SK-N-SH (cell line): Measurements from ENCODE around the gene TMEM131L. TPM values are rescaled to one million over a fixed set of nuclear protein-coding genes. Genes with fewer than 3 reads are reported as not detected.

ENCODE experiments used
- CTCF ChIA-PET: fragments of 300-600, 350-600 bp; formaldehyde crosslinking; extraction: SDS; loops from one replicate; lab custom pipeline; 2021; lab: Yijun Ruan, JAX
- POLR2A ChIA-PET: fragments of 350-600 bp; sonication (Branson Sonifier 250); formaldehyde crosslinking; extraction: SDS; loops from one replicate; lab custom pipeline; 2020; ENCODE audit warnings: antibody characterized with exemption, inconsistent platforms; lab: Yijun Ruan, JAX
- DNase-seq: peaks from one replicate; pipeline ENCODE4 v3.0.0; 2012
- H2AFZ ChIP-seq: fragments of 200-600 bp; sonication (generic); 2 replicates; pipeline ENCODE4 v1.8.1; 2016; ENCODE audit warnings: antibody characterized with exemption, mild to moderate bottlenecking, low read depth
- H3F3A ChIP-seq: fragments of 200-600 bp; sonication (generic); replicated peaks from 2 replicates; pipeline ENCODE3; 2016; ENCODE audit warnings: antibody characterized with exemption, mild to moderate bottlenecking; ENCODE audit not compliant: insufficient read depth
- H3K27ac ChIP-seq, 2 experiments: fragments of 200-500 bp in 1 of 2; fragments of 200-600 bp in 1 of 2; sonication (Bioruptor generic) in 1 of 2; sonication (generic), shearing (Covaris generic) in 1 of 2; 2 replicates each; pipeline versions ENCODE4 v1.5.1 to v1.6.1; 2014 to 2016; ENCODE audit warnings: low read depth in 2 of 2, inconsistent platforms in 1 of 2, low read length in 1 of 2, mild to moderate bottlenecking in 1 of 2, mixed read lengths in 1 of 2
- H3K27me3 ChIP-seq: fragments of 200-600 bp; sonication (generic), shearing (Covaris generic); 2 replicates; pipeline ENCODE4 v1.6.1; 2016; ENCODE audit warnings: mixed run types; ENCODE audit not compliant: insufficient read depth
- H3K36me3 ChIP-seq, 2 experiments: fragments of 200-500 bp in 1 of 2; fragments of 200-600 bp in 1 of 2; sonication (Bioruptor generic) in 1 of 2; sonication (generic) in 1 of 2; replicated peaks in 1 of 2; 2 replicates each; pipeline versions ENCODE3 to v1.5.1; 2014 to 2016; ENCODE audit warnings: low read length in 1 of 2, mild to moderate bottlenecking in 1 of 2; ENCODE audit not compliant: insufficient read depth in 2 of 2, control insufficient read depth in 1 of 2
- H3K4me1 ChIP-seq, 2 experiments: fragments of 200-500 bp in 1 of 2; fragments of 200-600 bp in 1 of 2; sonication (Bioruptor generic) in 1 of 2; sonication (generic), shearing (Covaris generic) in 1 of 2; 2 replicates each; pipeline versions ENCODE4 v1.5.1 to v1.6.1; 2014 to 2016; ENCODE audit warnings: low read depth in 1 of 2, low read length in 1 of 2, mixed run types in 1 of 2; ENCODE audit not compliant: insufficient read depth in 2 of 2, control insufficient read depth in 1 of 2
- H3K4me2 ChIP-seq: fragments of 200-600 bp; sonication (generic), shearing (Covaris generic); 2 replicates; pipeline ENCODE4 v1.6.1; 2017; ENCODE audit warnings: mixed run types
- H3K4me3 ChIP-seq, 2 experiments: fragments of 200-500 bp in 1 of 2; fragments of 200-600 bp in 1 of 2; sonication (Bioruptor generic) in 1 of 2; sonication (generic), shearing (Covaris generic) in 1 of 2; 2 replicates each; pipeline versions ENCODE4 v1.5.1 to v1.8.1; 2014 to 2016; ENCODE audit warnings: low read depth in 2 of 2, inconsistent platforms in 1 of 2, low read length in 1 of 2, mild to moderate bottlenecking in 1 of 2, mixed read lengths in 1 of 2, moderate library complexity in 1 of 2
- H3K79me2 ChIP-seq: fragments of 200-600 bp; sonication (generic); 2 replicates; pipeline ENCODE4 v1.8.1; 2017; ENCODE audit warnings: mild to moderate bottlenecking; ENCODE audit not compliant: insufficient read depth
- H3K9ac ChIP-seq: fragments of 200-600 bp; sonication (generic); 2 replicates; pipeline ENCODE4 v1.6.1; 2017; ENCODE audit warnings: mixed run types
- H3K9me2 ChIP-seq: fragments of 200-600 bp; sonication (generic); 2 replicates; pipeline ENCODE4 v1.6.1; 2017; ENCODE audit warnings: mixed run types
- H3K9me3 ChIP-seq: fragments of 200-600 bp; sonication (generic); 2 replicates; pipeline ENCODE4 v1.6.1; 2017; ENCODE audit warnings: mixed run types, mild to moderate bottlenecking, moderate library complexity
- H4K20me1 ChIP-seq: fragments of 200-600 bp; sonication (generic); 2 replicates; pipeline ENCODE4 v1.6.1; 2017; ENCODE audit warnings: mild to moderate bottlenecking, mixed run types; ENCODE audit not compliant: insufficient read depth
- CHD2 ChIP-seq: fragments of 150-350 bp; IDR thresholded peaks from 2 replicates; pipeline ENCODE4 v1.6.1; 2018; ENCODE audit warnings: low read length; ENCODE audit not compliant: partially characterized antibody
- EP300 ChIP-seq, 2 experiments: IDR thresholded peaks; 2 replicates each; pipeline versions ENCODE4 v1.4.0 to v1.6.1; 2012; ENCODE audit warnings: borderline replicate concordance in 1 of 2, low read depth in 1 of 2, low read length in 1 of 2
- EZH2phosphoT487 ChIP-seq: fragments of 200-600 bp; sonication (generic); IDR thresholded peaks from 2 replicates; pipeline ENCODE4 v1.6.1; 2017; ENCODE audit warnings: low read depth, mixed run types, mild to moderate bottlenecking, antibody characterized with exemption, moderate library complexity, borderline replicate concordance
- FOSL2 ChIP-seq: IDR thresholded peaks from 2 replicates; pipeline ENCODE4 v1.4.0; 2012; ENCODE audit warnings: low read depth, mild to moderate bottlenecking, moderate library complexity, borderline replicate concordance
- FOXJ3 ChIP-seq: sonication (generic); formaldehyde crosslinking; IDR thresholded peaks from 2 replicates; pipeline ENCODE4 v1.5.1; 2020; ENCODE audit warnings: mild to moderate bottlenecking, missing genetic modification reagents
- FOXM1 ChIP-seq: IDR thresholded peaks from 2 replicates; pipeline ENCODE4 v1.4.0; 2012; ENCODE audit warnings: low read depth, mild to moderate bottlenecking
- GABPA ChIP-seq: IDR thresholded peaks from 2 replicates; pipeline ENCODE4 v1.4.0; 2012; ENCODE audit warnings: low read depth, mild to moderate bottlenecking
- GATA2 ChIP-seq: sonication (generic); formaldehyde crosslinking; IDR thresholded peaks from 2 replicates; pipeline ENCODE4 v1.5.0; 2020; ENCODE audit warnings: mild to moderate bottlenecking, missing genetic modification reagents
- JUND ChIP-seq: IDR thresholded peaks from 2 replicates; pipeline ENCODE4 v1.4.0; 2012
- MAX ChIP-seq: IDR thresholded peaks from 2 replicates; pipeline ENCODE4 v1.4.0; 2012; ENCODE audit warnings: low read depth
- MEF2A ChIP-seq: IDR thresholded peaks from 2 replicates; pipeline ENCODE4 v1.4.0; 2012; ENCODE audit warnings: low read depth, borderline replicate concordance
- MXI1 ChIP-seq: IDR thresholded peaks from 2 replicates; pipeline ENCODE4 v1.6.1; 2012; ENCODE audit warnings: mild to moderate bottlenecking, low read depth, low read length, improper control_type of control experiment
- NRF1 ChIP-seq: IDR thresholded peaks from 2 replicates; pipeline ENCODE4 v1.6.1; 2012; ENCODE audit warnings: low read depth, mild to moderate bottlenecking, low read length
- PBX3 ChIP-seq: IDR thresholded peaks from 2 replicates; pipeline ENCODE4; 2012
- RAD21 ChIP-seq: IDR thresholded peaks from 2 replicates; pipeline ENCODE4 v1.6.1; 2012; ENCODE audit warnings: mild to moderate bottlenecking, low read length
- REST ChIP-seq: IDR thresholded peaks from 2 replicates; pipeline ENCODE4 v1.6.1; 2012; ENCODE audit warnings: mild to moderate bottlenecking, low read depth, low read length, moderate library complexity
- TCF12 ChIP-seq: IDR thresholded peaks from 2 replicates; pipeline ENCODE4 v1.4.0; 2012
- TEAD4 ChIP-seq: IDR thresholded peaks from 2 replicates; pipeline ENCODE4 v1.4.0; 2012; ENCODE audit warnings: mild to moderate bottlenecking, borderline replicate concordance; ENCODE audit not compliant: insufficient read depth
- USF1 ChIP-seq: IDR thresholded peaks from 2 replicates; pipeline ENCODE4 v1.4.0; 2012; ENCODE audit warnings: low read depth, borderline replicate concordance
- YY1 ChIP-seq: IDR thresholded peaks from 2 replicates; pipeline ENCODE4 v1.4.0; 2012; ENCODE audit warnings: low read depth, mild to moderate bottlenecking
- WGBS: methylation state at CpG from one replicate; pipeline ENCODE4 v1.1.6; 2017; ENCODE audit warnings: low lambda C conversion rate; 5-methylcytosine and 5-hydroxymethylcytosine counted together
- polyA plus RNA-seq, 3 experiments: library from polyadenylated mRNA; depleted of rRNA; stranded (reverse); fragments of >200 nt; gene quantifications; 2 replicates each; pipeline ENCODE4 v1.2.3, GENCODE V29; 2012

The TMEM131L gene
- polyA plus RNA-seq, 1 of the 3 experiments (the other 2 are of a cell fraction) = 6.2 TPM

GRCh38 chr4:153499005-153499404 lies 32.8 kb downstream of the TMEM131L start (continued):
- no peak for TF ChIP-seq REST
- no peak for TF ChIP-seq CHD2
- no peak for TF ChIP-seq MXI1
- TF ChIP-seq FOXM1 = no peak
- TF ChIP-seq GABPA = no peak

DNA sequence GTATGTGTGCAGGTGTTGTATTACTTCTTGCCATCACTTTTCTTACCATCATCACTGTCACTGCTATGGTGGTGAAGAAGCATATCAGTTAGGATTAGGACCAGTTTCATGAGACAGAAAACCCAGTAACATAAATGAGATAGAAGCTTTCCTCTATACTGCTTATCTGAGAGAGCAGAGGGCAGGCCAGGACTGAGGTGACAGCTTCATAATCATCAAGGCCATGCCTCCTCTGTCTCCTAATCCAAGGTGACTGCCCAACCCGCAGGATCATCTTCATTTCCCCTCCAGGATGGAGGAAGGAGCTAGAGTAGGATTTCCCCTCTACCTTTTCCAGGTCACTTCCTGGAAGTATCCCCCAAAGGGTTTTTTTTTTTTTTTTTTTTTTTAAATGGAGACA lies 35.4 kb downstream of the TMEM131L start:
- Histone ChIP-seq H3K4me2 (no peak overlapping the region), H3K9me3 (no peaks in the 10 kb centered on the region), H3K9ac (no peak overlapping the region), H3K27ac (no peak overlapping the region), H2AFZ (no peak overlapping the region), H4K20me1 (no peaks in the 10 kb centered on the region), H3K79me2 (peaks cover 4% of the 10 kb centered on the region; the same call in 1 of the 2 replicates), H3K9me2 (no peaks in the 10 kb centered on the region), H3K27me3 (no peaks in the 10 kb centered on the region), H3K4me1 (peaks cover 0 to 26% of the 10 kb centered on the region in 2 experiments; a peak in 2 of 4 replicates), H3K4me3 (no peak overlapping the region), H3F3A (peaks cover 5% of the 10 kb centered on the region), H3K36me3 (no peaks in the 10 kb centered on the region)
- 100% methylated on average over 1 of the region's 1 CpG for WGBS
- no peak for TF ChIP-seq MAX
- TF ChIP-seq FOSL2 = no peak
- no peak for DNase-seq
- POLR2A ChIA-PET = no interaction called here
- CTCF ChIA-PET = interaction anchor here (1.1 kb wide), 1 partner anchor 23 kb away, joined by 3 read pairs; no protein-coding TSS in a partner anchor

- POLR2A ChIA-PET = no interaction called here
- Histone ChIP-seq H3K4me2 (peak overlapping the region; percentile 26; the same call in 1 of the 2 replicates), H3K36me3 (no peaks in the 10 kb centered on the region), H3F3A (no peaks in the 10 kb centered on the region), H3K4me3 (no peak overlapping the region), H3K9me3 (no peaks in the 10 kb centered on the region), H3K9ac (no peak overlapping the region), H3K9me2 (no peaks in the 10 kb centered on the region), H3K27ac (peak overlapping the region in 1 of 2 experiments; percentile 48; a peak in 2 of 4 replicates)
- WGBS = 28% methylated on average over 1 of the region's 1 CpG
- no peak for DNase-seq
- CTCF ChIA-PET = interaction anchor here (0.6 to 1.1 kb wide), 2 partner anchors 24 to 159 kb away, joined by 3 read pairs; no protein-coding TSS in a partner anchor
- TF ChIP-seq RAD21 = no peak
- no peak for TF ChIP-seq MEF2A
- peak; percentile 67 for TF ChIP-seq PBX3
- no peak for TF ChIP-seq GATA2 (CRISPR knock-in tag)
- TF ChIP-seq TCF12 = peak; percentile 50
- no peak for TF ChIP-seq FOXM1
- no peak for TF ChIP-seq YY1
- no peak for TF ChIP-seq CHD2
- peak; percentile 71; the same call in 1 of the 2 replicates for TF ChIP-seq FOSL2
- no peak for TF ChIP-seq MAX
- TF ChIP-seq FOXJ3 (CRISPR knock-in tag) = no peak
- TF ChIP-seq EZH2phosphoT487 = no peak
- no peak for TF ChIP-seq NRF1
- TF ChIP-seq EP300 (IDR thresholded peaks at IDR 0.05; ENCODE audit: borderline replicate concordance in 1 of 2, low read depth in 1 of 2, low read length in 1 of 2) = peak in 1 of 2 experiments; percentile 35; a peak in 1 of 4 replicates
- no peak for TF ChIP-seq TEAD4
- TF ChIP-seq JUND = peak; percentile 71
- TF ChIP-seq USF1 = no peak
- TF ChIP-seq, all 33 proteins: peak for 5
- Histone ChIP-seq H4K20me1 (no peaks in the 10 kb centered on the region), H2AFZ (no peak overlapping the region; the same call in 1 of the 2 replicates), H3K79me2 (peaks cover 4% of the 10 kb centered on the region; the same call in 1 of the 2 replicates), H3K27me3 (no peaks in the 10 kb centered on the region), H3K4me1 (peaks cover 0 to 20% of the 10 kb centered on the region in 2 experiments; a peak in 2 of 4 replicates)
Observed at GRCh38 chr4:153502584-153502983, 36.4 kb downstream of the TMEM131L start.
